ENCODE results near the gene SSNA1. TPM values are rescaled to one million over a fixed set of nuclear protein-coding genes. Genes with fewer than 3 reads are reported as not detected.
A peak's percentile ranks its signal among the peaks of the same experiment; 100 is the strongest.

SSNA1 gene
- total RNA-seq, 3 donors from 2014 or later: 75.0 to 92.8 (median 82.7) TPM

DNA sequence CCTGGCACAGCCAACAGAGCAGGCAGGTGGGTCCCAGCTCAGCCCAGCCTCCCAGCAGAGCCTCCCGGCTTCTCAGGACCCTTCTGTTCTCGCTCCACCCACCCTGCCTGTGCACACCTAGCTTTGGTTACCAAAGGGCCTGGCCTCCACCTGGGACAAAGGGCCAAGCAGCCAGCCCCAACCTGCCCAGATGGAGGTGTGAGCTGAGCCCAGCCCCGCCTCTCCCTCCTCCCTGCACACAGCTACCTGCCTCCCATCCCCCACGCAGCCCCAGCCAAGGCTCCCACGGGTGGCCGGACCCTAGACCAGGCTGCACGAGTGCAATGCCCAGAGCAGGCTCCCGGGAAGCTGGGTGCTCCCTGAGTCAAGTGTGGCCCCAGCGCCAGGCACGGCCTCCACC, 6.4 kb downstream of the SSNA1 start:
- no peak for DNase-seq (ENCODE audit: low spot score in 2 of 2)
- no peaks in the 10 kb centered on the region for H3K27me3 ChIP-seq
- no peaks in the 10 kb centered on the region for H3K36me3 ChIP-seq
- H3K4me3 ChIP-seq: no peak overlapping the region
- intact Hi-C loops (cut with DNase I; ENCODE audit: low total_unique reads): no loop called here
- H3K9me3 ChIP-seq: no peaks in the 10 kb centered on the region
- H3K4me1 ChIP-seq: peaks cover 14 to 43% of the 10 kb centered on the region in 2 donors
- TF ChIP-seq, protein P1, sequence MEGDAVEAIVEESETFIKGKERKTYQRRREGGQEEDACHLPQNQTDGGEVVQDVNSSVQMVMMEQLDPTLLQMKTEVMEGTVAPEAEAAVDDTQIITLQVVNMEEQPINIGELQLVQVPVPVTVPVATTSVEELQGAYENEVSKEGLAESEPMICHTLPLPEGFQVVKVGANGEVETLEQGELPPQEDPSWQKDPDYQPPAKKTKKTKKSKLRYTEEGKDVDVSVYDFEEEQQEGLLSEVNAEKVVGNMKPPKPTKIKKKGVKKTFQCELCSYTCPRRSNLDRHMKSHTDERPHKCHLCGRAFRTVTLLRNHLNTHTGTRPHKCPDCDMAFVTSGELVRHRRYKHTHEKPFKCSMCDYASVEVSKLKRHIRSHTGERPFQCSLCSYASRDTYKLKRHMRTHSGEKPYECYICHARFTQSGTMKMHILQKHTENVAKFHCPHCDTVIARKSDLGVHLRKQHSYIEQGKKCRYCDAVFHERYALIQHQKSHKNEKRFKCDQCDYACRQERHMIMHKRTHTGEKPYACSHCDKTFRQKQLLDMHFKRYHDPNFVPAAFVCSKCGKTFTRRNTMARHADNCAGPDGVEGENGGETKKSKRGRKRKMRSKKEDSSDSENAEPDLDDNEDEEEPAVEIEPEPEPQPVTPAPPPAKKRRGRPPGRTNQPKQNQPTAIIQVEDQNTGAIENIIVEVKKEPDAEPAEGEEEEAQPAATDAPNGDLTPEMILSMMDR (IDR thresholded peaks at IDR 0.05): no peak
- TF ChIP-seq POLR2AphosphoS5 (IDR thresholded peaks at IDR 0.05): no peak
- no peak overlapping the region for H3K27ac ChIP-seq

DNA sequence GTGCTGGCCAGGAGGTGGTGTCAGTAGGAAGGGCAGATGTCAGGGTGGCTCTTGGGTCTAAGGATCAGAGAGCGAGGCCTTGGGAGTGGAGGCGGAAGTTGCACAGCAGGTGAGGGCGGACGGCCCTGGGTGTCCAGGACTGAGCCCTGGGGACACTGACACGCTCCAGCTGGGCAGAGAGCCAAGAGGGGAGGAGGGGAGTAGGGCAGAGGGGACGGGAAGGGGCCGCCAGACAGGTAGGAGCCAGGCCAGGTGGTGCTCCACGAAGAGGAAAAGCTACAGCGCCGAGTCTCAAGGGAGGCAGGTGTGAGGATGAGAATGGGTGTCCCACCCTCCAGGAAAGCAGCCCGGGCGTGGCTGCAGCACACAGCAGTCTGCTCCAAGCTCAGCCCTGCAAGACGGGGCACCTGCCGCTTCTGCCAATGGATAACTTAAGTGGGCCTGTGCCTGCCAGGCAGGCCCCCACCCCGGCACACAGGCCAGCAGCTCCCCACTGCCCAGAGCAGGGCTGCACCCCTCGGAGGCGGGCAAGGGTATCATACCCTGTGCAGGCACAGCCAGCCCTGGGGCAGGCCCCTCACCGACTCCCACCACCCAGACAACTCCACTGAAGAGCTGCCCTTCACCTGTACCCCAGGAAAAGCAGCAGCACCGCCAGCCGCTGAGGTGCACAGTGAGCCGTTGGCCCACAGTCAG, 7.2 kb downstream of the SSNA1 start:
- H3K36me3 ChIP-seq: no peaks in the 10 kb centered on the region
- peaks cover 6 to 36% of the 10 kb centered on the region in 2 donors for H3K4me1 ChIP-seq
- no peak for DNase-seq (ENCODE audit: low spot score in 2 of 2)
- no peaks in the 10 kb centered on the region for H3K9me3 ChIP-seq
- no peaks in the 10 kb centered on the region for H3K27me3 ChIP-seq
- TF ChIP-seq, protein P1 (IDR thresholded peaks at IDR 0.05): no peak
- no peak for TF ChIP-seq POLR2A (IDR thresholded peaks at IDR 0.05)
- no peak for TF ChIP-seq POLR2AphosphoS5 (IDR thresholded peaks at IDR 0.05)
- H3K4me3 ChIP-seq: no peak overlapping the region
- intact Hi-C loops (cut with DNase I; ENCODE audit: low total_unique reads): no loop called here
- no peak overlapping the region for H3K27ac ChIP-seq

DNA sequence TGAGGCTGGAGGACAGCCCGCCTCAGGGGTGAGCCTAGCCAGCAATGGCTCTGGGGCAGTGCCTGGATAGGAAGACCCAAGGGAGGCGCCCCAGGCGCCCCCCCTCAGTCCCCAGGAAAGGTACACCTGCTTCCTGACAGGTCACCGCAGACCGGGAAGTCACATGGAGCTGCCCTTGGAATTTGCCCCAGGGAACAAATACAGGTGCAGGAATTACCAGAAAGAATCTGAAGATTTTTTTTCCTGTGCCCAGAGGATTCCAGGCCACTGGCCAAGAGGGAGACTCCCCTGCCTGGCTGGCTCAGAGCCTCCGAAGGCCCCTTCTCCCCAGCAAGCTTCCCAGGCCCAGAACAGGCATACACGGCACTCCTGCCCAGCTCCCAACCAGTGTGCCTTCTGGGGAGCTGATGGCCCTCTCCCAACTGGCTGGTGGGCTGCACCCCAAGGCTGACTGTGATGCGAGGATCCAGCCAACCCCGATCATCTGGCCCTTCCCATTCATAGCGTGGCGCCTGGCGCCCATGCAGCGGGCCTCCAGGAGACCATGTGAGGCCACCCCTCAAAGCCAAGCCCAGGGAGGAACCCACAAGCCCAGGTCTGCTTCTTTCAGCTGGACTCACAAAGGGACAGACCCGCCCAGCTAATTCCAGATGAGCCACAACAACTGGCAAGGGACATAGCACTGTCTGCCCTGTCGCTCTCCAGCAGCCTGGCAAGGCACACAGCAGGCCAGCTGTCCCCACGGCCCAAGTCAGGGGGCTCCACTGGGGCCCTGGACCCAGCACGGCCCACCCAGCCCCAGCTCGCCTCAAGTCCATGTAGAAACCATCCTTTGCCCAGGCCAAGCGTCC, 9.8 kb downstream of the SSNA1 start:
- Histone ChIP-seq H3K9me3 (no peaks in the 10 kb centered on the region), H3K36me3 (no peaks in the 10 kb centered on the region), H3K4me3 (peak overlapping the region in 2 of 3 donors; percentile 68 to 93), H3K4me1 (peaks cover 6 to 36% of the 10 kb centered on the region in 2 donors), H3K27ac (peak overlapping the region; percentile 39 to 54), H3K27me3 (no peaks in the 10 kb centered on the region)
- no peak for TF ChIP-seq POLR2A (IDR thresholded peaks at IDR 0.05)
- TF ChIP-seq, protein P1 (IDR thresholded peaks at IDR 0.05): no peak
- no peak for TF ChIP-seq POLR2AphosphoS5 (IDR thresholded peaks at IDR 0.05)
- intact Hi-C loops (cut with DNase I; ENCODE audit: low total_unique reads): no loop called here
- DNase-seq (ENCODE audit: low spot score in 2 of 2): peak in 1 of 2 donors; percentile 71

DNA sequence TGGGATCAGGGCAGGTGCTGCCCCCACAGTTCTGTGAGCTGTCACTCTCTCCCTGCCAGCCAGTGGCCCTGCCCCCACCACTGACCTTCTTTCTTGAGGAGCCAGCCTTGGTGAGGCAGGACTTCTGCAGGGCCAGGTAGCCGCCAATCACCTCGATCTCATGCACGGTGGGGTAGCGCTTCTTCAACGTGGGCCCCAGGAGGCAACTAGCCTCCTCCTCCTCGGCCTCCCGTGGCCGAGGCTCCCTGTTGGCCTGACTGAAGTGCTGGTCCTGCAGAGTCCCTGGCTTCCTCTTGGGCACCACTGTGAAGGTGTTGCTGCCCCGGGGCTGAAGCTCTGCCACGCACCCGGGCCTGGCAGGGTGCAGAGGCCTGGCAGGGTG, 10.4 kb downstream of the SSNA1 start:
- DNase-seq (ENCODE audit: low spot score in 2 of 2): no peak
- TF ChIP-seq POLR2AphosphoS5 (IDR thresholded peaks at IDR 0.05) (no peak), POLR2A (IDR thresholded peaks at IDR 0.05) (no peak)
- TF ChIP-seq, protein P1 (IDR thresholded peaks at IDR 0.05): no peak
- no peaks in the 10 kb centered on the region for H3K36me3 ChIP-seq
- H3K4me1 ChIP-seq: peaks cover 6 to 43% of the 10 kb centered on the region in 2 donors
- H3K9me3 ChIP-seq: no peaks in the 10 kb centered on the region
- intact Hi-C loops (cut with DNase I; ENCODE audit: low total_unique reads): no loop called here
- H3K27ac ChIP-seq: peak overlapping the region; percentile 39 to 54
- peak overlapping the region in 2 of 3 donors; percentile 68 to 93 for H3K4me3 ChIP-seq
- H3K27me3 ChIP-seq: no peaks in the 10 kb centered on the region

All from breast epithelium (tissue), 4 donors.